ENCODE measurements around the gene DYSF.
"Not testable (repeated sequence)": the region's sequence is repeated elsewhere in the genome, so short reads cannot be mapped to it uniquely, and the experiment has no call there.

The DYSF gene

GRCh38 chr2:71637736-71638135, 184.4 kb downstream of the DYSF start:
- TF ChIP-seq, protein P1, sequence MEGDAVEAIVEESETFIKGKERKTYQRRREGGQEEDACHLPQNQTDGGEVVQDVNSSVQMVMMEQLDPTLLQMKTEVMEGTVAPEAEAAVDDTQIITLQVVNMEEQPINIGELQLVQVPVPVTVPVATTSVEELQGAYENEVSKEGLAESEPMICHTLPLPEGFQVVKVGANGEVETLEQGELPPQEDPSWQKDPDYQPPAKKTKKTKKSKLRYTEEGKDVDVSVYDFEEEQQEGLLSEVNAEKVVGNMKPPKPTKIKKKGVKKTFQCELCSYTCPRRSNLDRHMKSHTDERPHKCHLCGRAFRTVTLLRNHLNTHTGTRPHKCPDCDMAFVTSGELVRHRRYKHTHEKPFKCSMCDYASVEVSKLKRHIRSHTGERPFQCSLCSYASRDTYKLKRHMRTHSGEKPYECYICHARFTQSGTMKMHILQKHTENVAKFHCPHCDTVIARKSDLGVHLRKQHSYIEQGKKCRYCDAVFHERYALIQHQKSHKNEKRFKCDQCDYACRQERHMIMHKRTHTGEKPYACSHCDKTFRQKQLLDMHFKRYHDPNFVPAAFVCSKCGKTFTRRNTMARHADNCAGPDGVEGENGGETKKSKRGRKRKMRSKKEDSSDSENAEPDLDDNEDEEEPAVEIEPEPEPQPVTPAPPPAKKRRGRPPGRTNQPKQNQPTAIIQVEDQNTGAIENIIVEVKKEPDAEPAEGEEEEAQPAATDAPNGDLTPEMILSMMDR (IDR thresholded peaks at IDR 0.05): no peak
- TF ChIP-seq ZFX (IDR thresholded peaks at IDR 0.05; ENCODE audit: borderline replicate concordance): no peak

DNA sequence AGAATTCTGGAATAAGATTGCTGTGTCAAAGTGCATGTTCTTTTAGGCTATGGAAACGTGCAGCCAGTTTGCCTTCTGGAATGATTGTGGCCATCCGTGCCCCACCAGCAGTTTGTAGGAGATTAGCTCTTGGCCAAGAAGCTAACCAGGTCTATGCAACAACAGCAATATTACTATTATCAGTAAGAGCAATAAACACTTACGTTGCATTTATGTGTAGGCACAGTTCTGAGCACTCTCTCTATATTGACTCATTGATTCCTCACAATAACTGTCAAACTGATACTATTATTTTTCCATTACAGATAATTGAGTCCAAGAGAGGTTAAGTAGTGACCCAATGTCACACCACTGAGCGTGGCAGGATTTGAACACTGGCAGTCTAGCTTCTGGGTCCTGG, 186.4 kb downstream of the DYSF start:
- TF ChIP-seq ZFX (IDR thresholded peaks at IDR 0.05; ENCODE audit: borderline replicate concordance): no peak
- TF ChIP-seq, protein P1 (IDR thresholded peaks at IDR 0.05): no peak
- no peak overlapping the region for H3K27ac ChIP-seq

More at GRCh38 chr2:71637736-71638135, 184.4 kb downstream of the DYSF start:
- no peak overlapping the region for H3K27ac ChIP-seq

DNA sequence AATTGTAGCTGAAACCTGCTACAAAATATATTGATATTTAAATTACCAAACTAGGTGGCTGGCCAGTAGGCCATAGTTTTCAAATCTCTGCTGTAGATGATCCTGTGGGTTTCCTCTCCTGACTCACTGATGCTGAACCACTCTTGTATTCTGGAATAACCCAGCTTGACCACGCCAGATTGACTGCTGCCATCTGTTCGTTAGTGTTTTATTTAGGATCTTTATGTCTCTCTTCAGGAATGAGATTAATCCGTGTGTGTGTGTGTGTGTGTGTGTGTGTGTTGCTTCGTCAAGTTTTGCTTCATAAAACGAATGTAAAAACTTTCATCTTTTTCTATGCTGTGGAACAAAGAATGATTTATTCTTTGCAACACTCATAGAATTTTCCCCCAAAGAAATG, 187.1 kb downstream of the DYSF start:
- TF ChIP-seq, protein P1 (IDR thresholded peaks at IDR 0.05): no peak
- no peak for TF ChIP-seq ZFX (IDR thresholded peaks at IDR 0.05; ENCODE audit: borderline replicate concordance)
- H3K27ac ChIP-seq: no peak overlapping the region

- H3K27ac ChIP-seq: no peak overlapping the region
- TF ChIP-seq, protein P1 (IDR thresholded peaks at IDR 0.05): no peak
- no peak for TF ChIP-seq ZFX (IDR thresholded peaks at IDR 0.05; ENCODE audit: borderline replicate concordance)
Observed at GRCh38 chr2:71643674-71644357, 190.5 kb downstream of the DYSF start.

DNA sequence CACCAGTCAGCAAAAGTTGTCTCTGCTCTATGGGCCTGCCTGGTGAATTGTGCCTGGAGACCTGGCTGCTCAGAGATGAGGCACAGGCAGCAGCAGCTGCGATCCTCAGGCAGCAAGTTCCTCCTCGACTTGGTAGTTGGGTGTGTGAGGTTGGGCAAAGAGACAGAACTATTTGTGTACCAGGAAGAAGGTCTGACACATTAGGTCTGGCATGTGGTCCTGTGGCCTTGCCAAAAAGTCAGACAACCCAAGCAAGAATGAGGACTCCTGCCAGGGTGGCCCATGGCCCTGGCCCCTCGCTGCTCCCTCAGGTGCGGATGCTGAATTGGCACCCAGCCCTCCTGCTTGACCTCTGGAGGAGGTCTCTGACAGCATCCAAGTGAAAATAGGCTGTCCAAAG, 192.7 kb downstream of the DYSF start:
- H3K27ac ChIP-seq: no peak overlapping the region
- TF ChIP-seq, protein P1 (IDR thresholded peaks at IDR 0.05): no peak
- no peak for TF ChIP-seq ZFX (IDR thresholded peaks at IDR 0.05; ENCODE audit: borderline replicate concordance)

DNA sequence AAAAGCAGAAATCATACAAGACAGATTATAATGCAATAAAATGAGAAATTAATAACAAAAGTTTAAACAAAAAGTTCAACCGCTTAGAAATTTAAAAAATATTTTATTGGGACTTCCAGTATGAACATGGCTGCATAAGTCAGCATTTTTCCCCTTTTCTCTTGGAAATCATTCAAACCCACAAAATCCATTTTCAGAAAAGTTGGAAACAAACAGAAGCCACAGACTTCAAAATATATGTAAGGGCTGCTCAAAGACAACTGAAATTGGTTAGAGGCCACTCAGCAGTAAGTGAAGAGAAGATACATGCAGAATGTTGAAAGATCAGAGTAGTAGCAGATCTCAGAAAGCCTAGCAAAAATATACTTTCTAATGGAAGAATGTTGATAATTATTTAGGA, 194.0 kb downstream of the DYSF start:
- no peak overlapping the region for H3K27ac ChIP-seq
- TF ChIP-seq ZFX (IDR thresholded peaks at IDR 0.05; ENCODE audit: borderline replicate concordance): no peak
- TF ChIP-seq, protein P1 (IDR thresholded peaks at IDR 0.05): no peak

DNA sequence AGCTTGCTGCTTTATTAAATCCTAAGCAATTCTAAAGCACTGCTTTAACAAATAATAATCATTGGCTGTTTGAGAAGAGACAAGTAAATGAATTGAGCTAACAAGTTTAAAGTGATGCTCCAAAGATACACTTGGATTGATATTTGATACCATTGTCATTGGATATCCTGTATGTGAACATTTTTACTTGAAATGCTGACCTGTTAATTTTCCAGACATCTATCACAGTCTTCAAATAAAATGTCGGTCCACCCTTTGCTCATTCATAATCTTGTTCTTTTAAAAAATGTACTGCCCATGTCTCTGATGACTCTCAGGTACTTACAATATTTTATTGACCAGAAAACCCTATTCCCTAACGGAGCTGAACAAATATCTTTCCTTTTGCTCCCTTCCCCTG, 202.1 kb downstream of the DYSF start:
- no peak overlapping the region for H3K27ac ChIP-seq
- TF ChIP-seq ZFX (IDR thresholded peaks at IDR 0.05; ENCODE audit: borderline replicate concordance): no peak

DNA sequence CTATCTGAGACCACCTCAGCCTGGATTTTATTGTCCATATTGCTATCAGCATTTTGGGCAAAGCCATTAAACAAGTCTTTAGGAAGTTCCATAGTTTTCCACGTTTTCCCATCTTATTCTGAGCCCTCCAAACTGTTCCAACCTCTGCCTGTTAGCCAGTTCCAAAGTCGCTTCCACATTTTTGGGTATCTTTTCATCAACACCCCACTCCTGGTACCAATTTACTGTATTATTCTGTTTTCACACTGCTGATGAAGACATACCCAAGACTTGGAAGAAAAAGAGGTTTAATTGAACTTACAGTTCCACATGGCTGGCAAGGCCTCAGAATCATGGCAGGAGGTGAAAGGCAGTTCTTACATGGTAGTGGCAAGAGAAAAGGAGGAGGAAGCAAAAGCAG, 204.9 kb downstream of the DYSF start:
- H3K27ac ChIP-seq: not testable (repeated sequence)

All from 22Rv1 (cell line).